Neural cell (in vitro differentiated cells): Measurements from ENCODE around the gene CST6. TPM values are rescaled to one million over a fixed set of nuclear protein-coding genes. Genes with fewer than 3 reads are reported as not detected.
A peak's percentile ranks its signal among the peaks of the same experiment; 100 is the strongest.

Experiments
- H2AFZ ChIP-seq: fragments of 200-600, 300-800 bp; sonication (generic), shearing (Covaris generic); 2 replicates; pipeline ENCODE4 v1.6.0; 2014; ENCODE audit warnings: low read depth, mild to moderate bottlenecking, antibody characterized with exemption, low read length, moderate library complexity
- H3F3A ChIP-seq: fragments of 200-600 bp; shearing (Covaris generic); 2 replicates; pipeline ENCODE4 v1.6.1; 2016; ENCODE audit warnings: mild to moderate bottlenecking, moderate library complexity, mixed read lengths, antibody characterized with exemption, low read length; ENCODE audit not compliant: insufficient read depth, poor library complexity, severe bottlenecking
- H3K27ac ChIP-seq: fragments of 200-600, 300-800 bp; sonication (generic), shearing (Covaris generic); 2 replicates; pipeline ENCODE4 v1.5.1; 2014; ENCODE audit warnings: mild to moderate bottlenecking, low read length, moderate library complexity
- H3K27me3 ChIP-seq: fragments of 300-800, 200-600 bp; sonication (generic), shearing (Covaris generic); 2 replicates; pipeline ENCODE4 v1.6.0; 2014; ENCODE audit warnings: mild to moderate bottlenecking, low read depth, low read length, moderate library complexity; ENCODE audit not compliant: insufficient read depth
- H3K36me3 ChIP-seq: fragments of 300-800, 200-600 bp; sonication (generic), shearing (Covaris generic); 2 replicates; pipeline ENCODE4 v1.5.1; 2014; ENCODE audit warnings: mild to moderate bottlenecking, antibody characterized with exemption, low read length, moderate library complexity; ENCODE audit not compliant: insufficient read depth
- H3K4me2 ChIP-seq: fragments of 300-800, 200-600 bp; sonication (generic), shearing (Covaris generic); 2 replicates; pipeline ENCODE4 v1.6.0; 2014; ENCODE audit warnings: mild to moderate bottlenecking, low read length
- H3K4me3 ChIP-seq: fragments of 300-800, 200-600 bp; sonication (generic), shearing (Covaris generic); 2 replicates; pipeline ENCODE4 v1.5.1; 2014; ENCODE audit warnings: mild to moderate bottlenecking, low read length, moderate library complexity
- H3K79me2 ChIP-seq: fragments of 200-600 bp; shearing (Covaris generic); replicated peaks from 2 replicates; pipeline ENCODE4 v1.6.0; 2014; ENCODE audit warnings: mild to moderate bottlenecking, low read length, moderate library complexity; ENCODE audit not compliant: insufficient read depth
- H3K9ac ChIP-seq: fragments of 300-800, 200-600 bp; sonication (generic), shearing (Covaris generic); 2 replicates; pipeline ENCODE4 v1.6.1; 2016; ENCODE audit warnings: mild to moderate bottlenecking, low read length, mixed read lengths
- H3K9me2 ChIP-seq: fragments of 200-600 bp; shearing (Covaris generic); 2 replicates; pipeline ENCODE4 v1.6.1; 2016; ENCODE audit warnings: mild to moderate bottlenecking, low read length, mixed read lengths; ENCODE audit not compliant: insufficient read depth
- H3K9me3 ChIP-seq: fragments of 200-600, 300-800 bp; sonication (generic), shearing (Covaris generic); 2 replicates; pipeline ENCODE4 v1.6.1; 2016; ENCODE audit warnings: mild to moderate bottlenecking, mixed run types, low read length, moderate library complexity, mixed read lengths
- H4K20me1 ChIP-seq: fragments of 200-600 bp; shearing (Covaris generic); 2 replicates; pipeline ENCODE4 v1.6.1; 2016; ENCODE audit warnings: mild to moderate bottlenecking, mixed run types; ENCODE audit not compliant: insufficient read depth
- EP300 ChIP-seq: fragments of 450-650 bp; conservative IDR thresholded peaks from 2 replicates; pipeline ENCODE4 v1.6.1; 2014; ENCODE audit warnings: antibody characterized with exemption, mild to moderate bottlenecking, moderate library complexity; ENCODE audit not compliant: poor library complexity, severe bottlenecking
- EZH2 ChIP-seq: fragments of 200-600, 300-800 bp; shearing (Covaris generic), sonication (generic); IDR thresholded peaks from 2 replicates; pipeline ENCODE4 v1.6.1; 2014; ENCODE audit warnings: antibody characterized with exemption, low read length, borderline replicate concordance, mild to moderate bottlenecking; ENCODE audit not compliant: insufficient read depth, poor library complexity, severe bottlenecking
- MXI1 ChIP-seq: fragments of 450-650 bp; conservative IDR thresholded peaks from 2 replicates; pipeline ENCODE4 v1.6.1; 2014; ENCODE audit warnings: antibody characterized with exemption, mild to moderate bottlenecking; ENCODE audit not compliant: poor library complexity, severe bottlenecking
- POLR2AphosphoS5 ChIP-seq: IDR thresholded peaks from 2 replicates; pipeline ENCODE4 v1.6.1; 2012
- RAD21 ChIP-seq: fragments of 450-650 bp; conservative IDR thresholded peaks from 2 replicates; pipeline ENCODE4 v1.6.1; 2014; ENCODE audit warnings: antibody characterized with exemption, mild to moderate bottlenecking, moderate library complexity
- SMC3 ChIP-seq: fragments of 450-650 bp; conservative IDR thresholded peaks from 2 replicates; pipeline ENCODE4 v1.6.1; 2014; ENCODE audit warnings: antibody characterized with exemption, mild to moderate bottlenecking, moderate library complexity; ENCODE audit not compliant: poor library complexity
- TAF1 ChIP-seq: IDR thresholded peaks from 2 replicates; pipeline ENCODE4 v1.6.1; 2012; ENCODE audit warnings: low read depth
- polyA plus RNA-seq: library from polyadenylated mRNA; depleted of rRNA; stranded (reverse); fragments of >200 nt; gene quantifications from 2 replicates; pipeline ENCODE4 v1.2.3, GENCODE V29; 2014
- TF ChIP-seq, protein P1 (sequence below): fragments of 450-650 bp; IDR thresholded peaks from 2 replicates; pipeline ENCODE4 v1.5.1; 2014; ENCODE audit warnings: antibody characterized with exemption, mild to moderate bottlenecking, moderate library complexity; ENCODE audit not compliant: poor library complexity, severe bottlenecking
- TF ChIP-seq, protein P2 (sequence below): IDR thresholded peaks from 2 replicates; pipeline ENCODE4 v1.6.1; 2012; ENCODE audit warnings: borderline replicate concordance

Gene CST6
- polyA plus RNA-seq, 1 donor from 2014 or later, result not detected

DNA sequence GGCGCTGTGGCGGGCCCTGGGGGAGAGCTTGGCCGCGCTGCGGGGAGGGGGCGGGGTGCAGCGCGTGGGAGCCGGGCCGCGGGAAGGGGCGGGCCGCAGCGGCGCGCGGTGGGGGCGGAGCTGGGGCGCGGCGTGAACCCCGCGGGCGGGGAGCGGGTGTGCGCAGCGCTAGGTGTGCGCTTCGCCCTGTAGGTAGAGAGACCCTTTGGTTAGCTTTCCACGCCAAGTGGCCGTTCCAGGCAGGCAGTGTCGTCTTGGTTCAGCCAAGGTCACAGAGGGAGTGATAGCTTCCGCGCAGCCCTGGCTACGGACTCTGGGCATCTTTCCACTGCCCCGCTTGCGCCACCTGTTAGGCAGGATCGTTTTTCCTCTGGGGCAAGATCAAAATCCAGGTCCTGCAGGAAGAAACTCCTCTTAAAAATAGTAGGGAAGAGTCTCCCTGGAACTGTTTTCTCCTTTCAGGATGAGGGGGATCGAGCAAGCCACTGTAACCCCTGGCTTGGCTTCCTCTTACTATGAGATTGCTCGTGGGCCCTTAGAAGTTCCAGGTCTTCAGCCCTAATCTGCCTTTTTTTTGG lies 9.1 kb upstream of the CST6 start:
- H3K9ac ChIP-seq, result peak overlapping the region; percentile 79
- no peaks in the 10 kb centered on the region for H3K9me2 ChIP-seq
- peak overlapping the region; percentile 74 for H2AFZ ChIP-seq
- H3K79me2 ChIP-seq, result peaks cover 24% of the 10 kb centered on the region
- peak overlapping the region; percentile 65 for H3K4me2 ChIP-seq
- no peaks in the 10 kb centered on the region for H3K27me3 ChIP-seq
- H3K9me3 ChIP-seq, result no peaks in the 10 kb centered on the region
- no peaks in the 10 kb centered on the region for H4K20me1 ChIP-seq
- H3F3A ChIP-seq, result no peaks in the 10 kb centered on the region
- TF ChIP-seq, protein P1, sequence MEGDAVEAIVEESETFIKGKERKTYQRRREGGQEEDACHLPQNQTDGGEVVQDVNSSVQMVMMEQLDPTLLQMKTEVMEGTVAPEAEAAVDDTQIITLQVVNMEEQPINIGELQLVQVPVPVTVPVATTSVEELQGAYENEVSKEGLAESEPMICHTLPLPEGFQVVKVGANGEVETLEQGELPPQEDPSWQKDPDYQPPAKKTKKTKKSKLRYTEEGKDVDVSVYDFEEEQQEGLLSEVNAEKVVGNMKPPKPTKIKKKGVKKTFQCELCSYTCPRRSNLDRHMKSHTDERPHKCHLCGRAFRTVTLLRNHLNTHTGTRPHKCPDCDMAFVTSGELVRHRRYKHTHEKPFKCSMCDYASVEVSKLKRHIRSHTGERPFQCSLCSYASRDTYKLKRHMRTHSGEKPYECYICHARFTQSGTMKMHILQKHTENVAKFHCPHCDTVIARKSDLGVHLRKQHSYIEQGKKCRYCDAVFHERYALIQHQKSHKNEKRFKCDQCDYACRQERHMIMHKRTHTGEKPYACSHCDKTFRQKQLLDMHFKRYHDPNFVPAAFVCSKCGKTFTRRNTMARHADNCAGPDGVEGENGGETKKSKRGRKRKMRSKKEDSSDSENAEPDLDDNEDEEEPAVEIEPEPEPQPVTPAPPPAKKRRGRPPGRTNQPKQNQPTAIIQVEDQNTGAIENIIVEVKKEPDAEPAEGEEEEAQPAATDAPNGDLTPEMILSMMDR, result peak; percentile 16
- no peak for TF ChIP-seq MXI1
- peak overlapping the region; percentile 87 for H3K4me3 ChIP-seq
- H3K27ac ChIP-seq, result peak overlapping the region; percentile 86
- no peaks in the 10 kb centered on the region for H3K36me3 ChIP-seq

DNA sequence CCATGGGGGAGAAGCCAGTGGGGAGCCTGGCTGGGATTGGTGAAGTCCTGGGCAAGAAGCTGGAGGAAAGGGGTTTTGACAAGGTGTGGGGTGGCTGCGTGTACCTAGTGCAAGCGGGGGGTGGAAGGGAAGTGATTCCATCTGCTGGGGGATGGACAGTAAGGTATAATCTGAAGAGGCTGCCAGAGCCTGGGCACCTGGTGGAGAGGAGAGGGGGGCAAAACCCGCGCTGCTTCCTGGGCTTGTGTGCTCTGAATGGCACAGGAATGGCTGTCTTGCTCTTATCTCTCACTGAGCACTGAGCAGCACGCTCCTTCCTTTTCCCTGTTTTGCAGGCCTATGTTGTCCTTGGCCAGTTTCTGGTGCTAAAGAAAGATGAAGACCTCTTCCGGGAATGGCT lies 8.5 kb upstream of the CST6 start:
- no peaks in the 10 kb centered on the region for H4K20me1 ChIP-seq
- H3K4me3 ChIP-seq, result peak overlapping the region; percentile 87
- no peaks in the 10 kb centered on the region for H3K36me3 ChIP-seq
- no peaks in the 10 kb centered on the region for H3K9me2 ChIP-seq
- no peaks in the 10 kb centered on the region for H3K27me3 ChIP-seq
- H3K79me2 ChIP-seq, result peaks cover 24% of the 10 kb centered on the region
- peak overlapping the region; percentile 65 for H3K4me2 ChIP-seq
- H3K27ac ChIP-seq, result no peak overlapping the region
- no peak for TF ChIP-seq EZH2
- TF ChIP-seq EP300, result no peak
- no peak for TF ChIP-seq TAF1
- no peak for TF ChIP-seq MXI1
- H2AFZ ChIP-seq, result no peak overlapping the region
- no peaks in the 10 kb centered on the region for H3K9me3 ChIP-seq
- H3F3A ChIP-seq, result no peaks in the 10 kb centered on the region
- peak overlapping the region; percentile 79 for H3K9ac ChIP-seq

DNA sequence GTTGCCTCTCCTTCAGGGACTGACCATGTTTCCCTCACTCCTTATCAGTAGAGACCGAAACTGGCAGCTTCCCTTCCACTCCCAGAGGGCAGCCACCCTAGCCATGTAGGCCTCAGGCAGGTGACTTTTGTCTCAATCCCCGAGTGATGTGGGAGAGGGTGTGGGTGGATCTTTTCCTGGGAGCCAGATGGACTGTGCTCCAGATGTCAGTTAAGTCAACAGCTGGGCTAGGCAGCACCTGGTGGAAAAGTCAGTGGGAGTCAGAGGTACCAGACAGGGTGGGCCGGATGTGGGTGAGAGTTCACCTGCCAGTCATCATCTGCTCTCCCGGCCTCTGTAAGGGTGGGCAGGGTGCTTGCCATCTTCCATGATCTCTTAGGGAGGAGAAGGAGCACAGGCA lies 7.6 kb upstream of the CST6 start:
- Histone ChIP-seq H3K4me3 (no peak overlapping the region), H3K36me3 (no peaks in the 10 kb centered on the region), H3K79me2 (peaks cover 24% of the 10 kb centered on the region), H3K27ac (no peak overlapping the region), H3F3A (no peaks in the 10 kb centered on the region), H3K9me2 (no peaks in the 10 kb centered on the region), H4K20me1 (no peaks in the 10 kb centered on the region), H3K9me3 (no peaks in the 10 kb centered on the region), H3K9ac (no peak overlapping the region), H3K4me2 (no peak overlapping the region), H2AFZ (no peak overlapping the region), H3K27me3 (no peaks in the 10 kb centered on the region)
- TF ChIP-seq, protein P2, sequence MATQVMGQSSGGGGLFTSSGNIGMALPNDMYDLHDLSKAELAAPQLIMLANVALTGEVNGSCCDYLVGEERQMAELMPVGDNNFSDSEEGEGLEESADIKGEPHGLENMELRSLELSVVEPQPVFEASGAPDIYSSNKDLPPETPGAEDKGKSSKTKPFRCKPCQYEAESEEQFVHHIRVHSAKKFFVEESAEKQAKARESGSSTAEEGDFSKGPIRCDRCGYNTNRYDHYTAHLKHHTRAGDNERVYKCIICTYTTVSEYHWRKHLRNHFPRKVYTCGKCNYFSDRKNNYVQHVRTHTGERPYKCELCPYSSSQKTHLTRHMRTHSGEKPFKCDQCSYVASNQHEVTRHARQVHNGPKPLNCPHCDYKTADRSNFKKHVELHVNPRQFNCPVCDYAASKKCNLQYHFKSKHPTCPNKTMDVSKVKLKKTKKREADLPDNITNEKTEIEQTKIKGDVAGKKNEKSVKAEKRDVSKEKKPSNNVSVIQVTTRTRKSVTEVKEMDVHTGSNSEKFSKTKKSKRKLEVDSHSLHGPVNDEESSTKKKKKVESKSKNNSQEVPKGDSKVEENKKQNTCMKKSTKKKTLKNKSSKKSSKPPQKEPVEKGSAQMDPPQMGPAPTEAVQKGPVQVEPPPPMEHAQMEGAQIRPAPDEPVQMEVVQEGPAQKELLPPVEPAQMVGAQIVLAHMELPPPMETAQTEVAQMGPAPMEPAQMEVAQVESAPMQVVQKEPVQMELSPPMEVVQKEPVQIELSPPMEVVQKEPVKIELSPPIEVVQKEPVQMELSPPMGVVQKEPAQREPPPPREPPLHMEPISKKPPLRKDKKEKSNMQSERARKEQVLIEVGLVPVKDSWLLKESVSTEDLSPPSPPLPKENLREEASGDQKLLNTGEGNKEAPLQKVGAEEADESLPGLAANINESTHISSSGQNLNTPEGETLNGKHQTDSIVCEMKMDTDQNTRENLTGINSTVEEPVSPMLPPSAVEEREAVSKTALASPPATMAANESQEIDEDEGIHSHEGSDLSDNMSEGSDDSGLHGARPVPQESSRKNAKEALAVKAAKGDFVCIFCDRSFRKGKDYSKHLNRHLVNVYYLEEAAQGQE, result no peak
- TF ChIP-seq POLR2AphosphoS5 (no peak), SMC3 (no peak), MXI1 (no peak), EZH2 (no peak), TAF1 (no peak), RAD21 (no peak), EP300 (no peak)
- TF ChIP-seq, protein P1, result no peak
